ENCODE results near the gene PROS1. TPM values are rescaled to one million over a fixed set of nuclear protein-coding genes. Genes with fewer than 3 reads are reported as not detected.
"Not testable (repeated sequence)": the region's sequence is repeated elsewhere in the genome, so short reads cannot be mapped to it uniquely, and the experiment has no call there.

The PROS1 gene
- total and polyA plus RNA-seq, 2 donors (not counting 3 experiments of a cell fraction or from before 2014, with no cell fraction given): 2.6 to 5.2 TPM

DNA sequence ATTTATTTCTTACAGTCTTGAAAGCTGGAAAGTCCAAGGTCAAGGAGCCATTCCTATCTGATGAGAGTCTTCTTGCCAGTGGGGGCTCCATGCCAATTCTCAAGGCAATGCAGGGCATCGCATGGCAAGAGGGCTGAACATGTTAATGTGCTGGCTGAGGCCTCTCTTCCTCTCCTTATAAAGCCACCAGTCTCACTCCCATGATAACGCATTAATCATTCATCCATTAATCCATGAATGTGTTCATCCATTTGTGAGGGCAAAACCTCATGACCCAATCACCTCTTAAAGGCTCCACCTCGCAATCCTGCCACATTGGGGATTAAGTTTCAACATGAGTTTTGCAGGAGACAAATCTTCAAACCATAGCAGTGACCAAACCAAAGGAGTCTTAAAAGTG, 118.3 kb downstream of the PROS1 start:
- dilution Hi-C loops (cut with MboI; ENCODE audit: extremely low pct_ligation_motif_present, low sequenced_read_pairs) (no loop called here), intact Hi-C loops (cut with micrococcal nuclease) (no loop called here)
- ChIA-PET POLR2A (no interaction called here), CTCF (no interaction called here)
- Histone ChIP-seq H4K20me1 (replicated peaks; ENCODE audit: control insufficient read depth, extremely low read depth, insufficient read depth, low read length) (no peaks in the 10 kb centered on the region), H2AFZ (ENCODE audit: low read depth, low read length) (no peak overlapping the region), H3K9ac (replicated peaks; ENCODE audit: extremely low read depth, insufficient read depth, low read length) (no peak overlapping the region), H3K4me1 (ENCODE audit: control insufficient read depth, extremely low read depth, insufficient read depth, low read length) (no peaks in the 10 kb centered on the region), H3K9me3 (replicated peaks; ENCODE audit: control insufficient read depth, insufficient read depth, low read length) (no peaks in the 10 kb centered on the region), H3K4me3 (replicated peaks in 1 of 3; ENCODE audit: insufficient read depth in 1 of 3, low read depth in 1 of 3, low read length in 3 of 3) (no peak overlapping the region), H3K4me2 (ENCODE audit: insufficient read depth, low read length) (no peak overlapping the region), H3K36me3 (ENCODE audit: control insufficient read depth in 2 of 2, extremely low read depth in 1 of 2, insufficient read depth in 2 of 2, low read length in 2 of 2) (no peaks in the 10 kb centered on the region), H3K9me1 (replicated peaks; ENCODE audit: control insufficient read depth, extremely low read depth, insufficient read depth, low read length) (no peaks in the 10 kb centered on the region), H3K79me2 (ENCODE audit: control insufficient read depth, insufficient read depth, low read length) (no peaks in the 10 kb centered on the region), H3K27me3 (ENCODE audit: control insufficient read depth in 2 of 2, insufficient read depth in 2 of 2, low read length in 2 of 2) (no peaks in the 10 kb centered on the region), H3K27ac (ENCODE audit: insufficient read depth, low read depth, low read length) (no peak overlapping the region)
- no peak for DNase-seq (ENCODE audit: low read depth, low spot score)
- TF ChIP-seq MYC (IDR thresholded peaks at IDR 0.05; ENCODE audit: low read depth, low read length) (no peak), EZH2 (IDR thresholded peaks at IDR 0.05; ENCODE audit: borderline replicate concordance, low read depth, low read length, severe bottlenecking) (no peak), GATA2 (IDR thresholded peaks at IDR 0.05; ENCODE audit: insufficient read depth, insufficient read length, low read depth, low read length) (no peak), JUN (IDR thresholded peaks at IDR 0.05; ENCODE audit: borderline replicate concordance, insufficient read depth, insufficient read length, low read depth) (no peak), FOS (IDR thresholded peaks at IDR 0.05; ENCODE audit: borderline replicate concordance, insufficient read depth, low read length) (no peak), CTCF (IDR thresholded peaks at IDR 0.05; ENCODE audit: extremely low read depth in 1 of 2, insufficient read depth in 1 of 2, low read depth in 1 of 2, low read length in 2 of 2) (no peak), POLR2A (IDR thresholded peaks at IDR 0.05; ENCODE audit: low read depth, low read length) (no peak), POLR2AphosphoS5 (IDR thresholded peaks at IDR 0.05; ENCODE audit: insufficient read depth, low read depth, low read length) (no peak)
- TF ChIP-seq, protein P1, sequence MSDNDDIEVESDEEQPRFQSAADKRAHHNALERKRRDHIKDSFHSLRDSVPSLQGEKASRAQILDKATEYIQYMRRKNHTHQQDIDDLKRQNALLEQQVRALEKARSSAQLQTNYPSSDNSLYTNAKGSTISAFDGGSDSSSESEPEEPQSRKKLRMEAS (IDR thresholded peaks at IDR 0.05; ENCODE audit: insufficient read depth, insufficient read length): no peak
- no peak for FAIRE-seq
- no TSS peak for BruUV-seq (replicated peaks)

DNA sequence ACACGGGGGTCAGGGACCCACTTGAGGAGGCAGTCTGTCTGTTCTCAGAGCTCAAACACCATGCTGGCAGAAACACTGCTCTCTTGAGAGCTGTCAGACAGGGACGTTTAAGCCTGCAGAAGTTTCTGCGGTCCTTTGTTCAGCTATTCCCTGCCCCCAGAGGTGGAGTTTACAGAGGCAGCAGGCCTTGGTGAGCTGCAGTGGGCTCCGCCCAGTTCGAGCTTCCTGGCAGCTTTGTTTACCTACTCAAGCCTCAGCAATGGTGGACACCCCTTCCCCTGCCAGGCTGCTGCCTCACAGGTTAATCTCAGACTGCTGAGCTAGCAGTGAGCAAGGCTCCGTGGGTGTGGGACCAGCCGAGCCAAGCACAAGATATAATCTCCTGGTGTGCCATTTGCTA, 121.5 kb downstream of the PROS1 start:
- H3K4me2 ChIP-seq (ENCODE audit: insufficient read depth, low read length); CTCF ChIA-PET; H3K36me3 ChIP-seq (ENCODE audit: control insufficient read depth in 2 of 2, extremely low read depth in 1 of 2, insufficient read depth in 2 of 2, low read length in 2 of 2); BruUV-seq (replicated peaks); DNase-seq (ENCODE audit: low read depth, low spot score); FAIRE-seq; H3K9me3 ChIP-seq (replicated peaks; ENCODE audit: control insufficient read depth, insufficient read depth, low read length); H3K4me1 ChIP-seq (ENCODE audit: control insufficient read depth, extremely low read depth, insufficient read depth, low read length); dilution Hi-C loops (cut with MboI; ENCODE audit: extremely low pct_ligation_motif_present, low sequenced_read_pairs); H3K79me2 ChIP-seq (ENCODE audit: control insufficient read depth, insufficient read depth, low read length); POLR2A ChIA-PET; H3K4me3 ChIP-seq (replicated peaks in 1 of 3; ENCODE audit: insufficient read depth in 1 of 3, low read depth in 1 of 3, low read length in 3 of 3); H3K9ac ChIP-seq (replicated peaks; ENCODE audit: extremely low read depth, insufficient read depth, low read length); intact Hi-C loops (cut with micrococcal nuclease); H2AFZ ChIP-seq (ENCODE audit: low read depth, low read length); H4K20me1 ChIP-seq (replicated peaks; ENCODE audit: control insufficient read depth, extremely low read depth, insufficient read depth, low read length); H3K27ac ChIP-seq (ENCODE audit: insufficient read depth, low read depth, low read length); H3K27me3 ChIP-seq (ENCODE audit: control insufficient read depth in 2 of 2, insufficient read depth in 2 of 2, low read length in 2 of 2); H3K9me1 ChIP-seq (replicated peaks; ENCODE audit: control insufficient read depth, extremely low read depth, insufficient read depth, low read length): not testable (repeated sequence)
